Epithelial cell of proximal tubule (primary cell): ENCODE data around the gene GPANK1. TPM values are rescaled to one million over a fixed set of nuclear protein-coding genes. Genes with fewer than 3 reads are reported as not detected.

Experiments used
- DNase-seq: peaks from one replicate; pipeline ENCODE4 v3.0.0-alpha.2; 2011; ENCODE audit warnings: low read depth
- H3K4me3 ChIP-seq: 2 replicates; pipeline ENCODE4 v1.5.1; 2011; ENCODE audit warnings: low read depth, mild to moderate bottlenecking, low read length
- total RNA-seq: library from RNA; depleted of rRNA; stranded (reverse); fragments of >200 nt; gene quantifications from 2 replicates; pipeline ENCODE4 v1.2.3, GENCODE V29; 2015
- TF ChIP-seq, protein P1 (sequence below): conservative IDR thresholded peaks from 2 replicates; pipeline ENCODE4 v1.5.1; 2012; ENCODE audit warnings: low read depth, mild to moderate bottlenecking, low read length

GPANK1 gene
- total RNA-seq, 1 donor from 2014 or later, result 32.9 TPM

DNA sequence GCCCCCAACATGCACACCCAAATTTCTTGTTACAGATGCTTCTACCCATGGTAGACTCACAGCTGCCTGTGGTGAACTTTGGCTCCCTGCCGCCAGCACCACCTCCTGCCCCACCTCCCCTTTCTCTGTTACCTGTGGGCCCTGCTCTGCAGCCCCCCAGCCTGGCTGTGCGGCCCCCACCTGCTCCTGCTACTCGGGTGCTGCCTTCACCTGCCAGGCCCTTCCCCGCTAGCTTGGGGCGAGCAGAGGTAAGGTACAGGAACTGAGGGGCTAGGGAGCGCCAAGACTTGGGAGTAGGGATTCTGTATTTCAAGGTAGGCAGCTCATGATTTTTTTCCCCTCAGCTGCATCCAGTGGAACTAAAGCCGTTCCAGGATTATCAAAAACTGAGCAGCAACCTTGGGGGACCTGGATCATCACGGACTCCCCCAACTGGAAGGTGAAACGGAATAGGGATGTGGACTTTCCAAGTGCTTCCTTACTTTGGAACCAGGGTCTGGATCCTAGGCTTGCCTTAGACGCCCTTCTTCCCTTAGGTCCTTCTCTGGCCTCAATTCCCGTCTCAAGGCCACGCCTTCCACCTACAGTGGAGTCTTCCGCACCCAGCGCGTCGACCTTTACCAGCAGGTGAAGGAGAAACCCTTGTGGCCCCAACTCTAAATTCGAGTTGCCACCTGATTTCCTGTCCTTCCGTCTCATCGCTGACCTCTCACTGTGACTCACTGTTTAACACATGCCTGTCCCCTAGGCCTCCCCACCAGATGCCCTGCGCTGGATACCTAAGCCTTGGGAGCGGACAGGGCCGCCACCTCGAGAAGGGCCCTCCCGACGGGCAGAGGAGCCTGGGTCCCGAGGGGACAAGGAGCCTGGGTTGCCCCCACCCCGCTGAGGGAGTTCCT, 27.9 kb downstream of the GPANK1 start:
- H3K4me3 ChIP-seq, result no peak overlapping the region
- TF ChIP-seq, protein P1, sequence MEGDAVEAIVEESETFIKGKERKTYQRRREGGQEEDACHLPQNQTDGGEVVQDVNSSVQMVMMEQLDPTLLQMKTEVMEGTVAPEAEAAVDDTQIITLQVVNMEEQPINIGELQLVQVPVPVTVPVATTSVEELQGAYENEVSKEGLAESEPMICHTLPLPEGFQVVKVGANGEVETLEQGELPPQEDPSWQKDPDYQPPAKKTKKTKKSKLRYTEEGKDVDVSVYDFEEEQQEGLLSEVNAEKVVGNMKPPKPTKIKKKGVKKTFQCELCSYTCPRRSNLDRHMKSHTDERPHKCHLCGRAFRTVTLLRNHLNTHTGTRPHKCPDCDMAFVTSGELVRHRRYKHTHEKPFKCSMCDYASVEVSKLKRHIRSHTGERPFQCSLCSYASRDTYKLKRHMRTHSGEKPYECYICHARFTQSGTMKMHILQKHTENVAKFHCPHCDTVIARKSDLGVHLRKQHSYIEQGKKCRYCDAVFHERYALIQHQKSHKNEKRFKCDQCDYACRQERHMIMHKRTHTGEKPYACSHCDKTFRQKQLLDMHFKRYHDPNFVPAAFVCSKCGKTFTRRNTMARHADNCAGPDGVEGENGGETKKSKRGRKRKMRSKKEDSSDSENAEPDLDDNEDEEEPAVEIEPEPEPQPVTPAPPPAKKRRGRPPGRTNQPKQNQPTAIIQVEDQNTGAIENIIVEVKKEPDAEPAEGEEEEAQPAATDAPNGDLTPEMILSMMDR, result no peak
- no peak for DNase-seq

DNA sequence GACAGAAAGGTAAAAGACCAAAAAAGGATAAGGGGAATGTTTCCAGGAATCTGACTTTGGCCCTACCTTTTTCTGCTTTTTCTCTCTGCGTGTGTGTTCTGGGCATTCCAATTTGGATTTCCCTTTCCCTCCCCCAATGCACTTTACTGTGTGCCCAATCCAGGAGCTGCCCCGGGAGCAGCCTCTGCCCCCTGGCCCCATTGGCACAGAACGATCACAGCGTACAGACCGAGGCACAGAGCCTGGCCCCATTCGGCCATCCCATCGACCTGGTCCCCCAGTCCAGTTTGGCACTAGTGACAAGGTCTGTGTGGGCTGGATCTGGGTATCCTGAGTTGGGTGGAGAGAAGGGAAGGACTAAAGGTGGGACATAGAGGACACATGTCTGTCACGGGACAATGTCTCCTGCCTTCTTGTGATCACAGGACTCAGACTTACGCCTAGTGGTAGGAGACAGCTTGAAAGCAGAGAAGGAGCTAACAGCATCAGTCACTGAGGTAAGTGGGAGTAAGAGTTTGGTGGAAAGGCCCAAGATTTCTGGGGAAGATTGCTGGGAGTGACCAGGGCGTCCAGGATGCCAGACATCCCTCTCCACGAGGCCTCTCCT, 29.7 kb downstream of the GPANK1 start:
- no peak for DNase-seq
- TF ChIP-seq, protein P1, result no peak
- no peak overlapping the region for H3K4me3 ChIP-seq

DNA sequence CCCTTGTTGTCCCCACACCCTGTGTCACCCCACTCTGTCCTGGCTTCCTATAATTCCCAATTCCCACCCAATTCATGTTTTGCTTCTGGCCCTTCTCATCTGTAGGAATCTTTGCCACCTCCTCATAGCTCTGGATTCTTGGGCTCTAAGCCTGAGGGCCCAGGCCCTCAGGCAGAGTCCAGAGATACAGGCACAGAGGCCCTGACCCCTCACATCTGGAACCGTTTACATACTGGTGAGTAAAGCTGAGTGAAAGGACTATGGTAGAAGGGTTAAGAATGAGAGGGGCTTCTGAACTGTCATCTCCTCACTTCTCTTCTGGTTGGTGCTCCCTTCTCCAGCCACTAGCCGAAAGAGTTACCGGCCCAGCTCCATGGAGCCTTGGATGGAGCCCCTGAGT, 30.7 kb downstream of the GPANK1 start:
- TF ChIP-seq, protein P1, result no peak
- no peak overlapping the region for H3K4me3 ChIP-seq
- no peak for DNase-seq

DNA sequence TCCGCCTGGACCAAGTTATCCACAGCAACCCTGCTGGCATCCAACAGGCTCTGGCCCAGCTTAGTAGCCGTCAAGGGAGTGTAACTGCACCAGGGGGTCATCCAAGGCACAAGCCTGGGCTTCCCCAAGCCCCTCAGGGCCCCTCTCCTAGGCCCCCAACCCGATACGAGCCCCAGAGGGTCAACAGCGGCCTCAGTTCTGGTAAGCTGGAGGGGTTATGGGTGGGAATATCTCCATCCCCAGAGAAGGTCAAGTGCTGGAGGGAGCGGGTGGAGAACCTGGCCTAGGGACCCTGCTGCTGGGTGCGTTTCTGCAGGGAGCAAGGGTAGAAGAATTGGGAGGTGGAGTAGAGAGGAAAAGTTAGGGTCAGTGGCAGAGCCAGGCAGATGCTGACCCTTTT, 31.4 kb downstream of the GPANK1 start:
- H3K4me3 ChIP-seq, result no peak overlapping the region
- TF ChIP-seq, protein P1, result no peak
- no peak for DNase-seq

DNA sequence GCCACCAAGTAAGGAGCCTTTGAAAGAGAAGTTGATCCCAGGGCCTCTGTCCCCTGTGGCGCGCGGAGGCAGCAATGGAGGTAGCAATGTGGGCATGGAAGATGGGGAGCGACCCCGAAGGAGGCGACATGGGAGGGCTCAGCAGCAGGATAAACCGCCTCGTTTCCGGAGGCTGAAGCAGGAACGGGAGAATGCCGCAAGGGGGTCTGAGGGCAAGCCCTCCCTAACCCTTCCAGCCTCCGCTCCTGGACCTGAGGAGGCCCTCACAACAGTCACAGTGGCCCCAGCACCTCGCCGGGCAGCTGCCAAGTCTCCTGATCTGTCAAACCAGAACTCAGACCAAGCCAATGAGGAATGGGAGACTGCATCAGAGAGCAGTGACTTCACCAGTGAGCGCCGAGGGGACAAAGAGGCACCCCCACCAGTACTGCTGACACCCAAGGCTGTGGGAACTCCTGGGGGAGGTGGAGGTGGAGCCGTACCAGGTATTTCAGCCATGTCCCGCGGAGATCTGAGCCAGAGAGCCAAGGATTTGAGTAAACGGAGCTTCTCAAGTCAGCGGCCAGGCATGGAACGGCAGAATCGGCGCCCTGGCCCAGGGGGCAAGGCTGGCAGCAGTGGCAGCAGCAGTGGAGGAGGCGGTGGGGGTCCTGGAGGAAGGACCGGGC, 32.4 kb downstream of the GPANK1 start:
- H3K4me3 ChIP-seq, result no peak overlapping the region
- TF ChIP-seq, protein P1, result no peak
- no peak for DNase-seq

DNA sequence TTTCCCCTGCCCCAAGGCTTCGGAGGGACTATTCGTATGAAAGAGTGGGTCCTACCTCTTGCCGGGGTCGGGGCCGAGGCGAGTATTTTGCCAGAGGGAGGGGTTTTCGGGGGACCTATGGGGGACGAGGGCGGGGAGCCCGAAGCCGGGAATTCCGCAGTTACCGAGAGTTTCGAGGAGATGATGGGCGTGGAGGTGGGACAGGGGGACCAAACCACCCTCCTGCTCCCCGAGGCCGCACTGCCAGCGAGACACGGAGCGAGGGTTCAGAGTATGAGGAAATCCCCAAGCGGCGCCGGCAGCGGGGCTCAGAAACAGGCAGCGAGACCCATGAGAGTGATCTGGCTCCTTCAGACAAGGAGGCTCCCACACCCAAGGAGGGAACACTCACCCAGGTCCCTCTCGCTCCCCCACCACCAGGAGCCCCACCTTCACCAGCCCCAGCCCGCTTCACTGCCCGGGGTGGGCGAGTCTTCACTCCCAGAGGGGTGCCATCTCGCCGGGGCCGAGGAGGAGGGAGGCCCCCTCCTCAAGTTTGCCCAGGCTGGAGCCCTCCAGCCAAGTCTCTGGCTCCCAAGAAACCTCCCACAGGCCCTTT, 33.0 kb downstream of the GPANK1 start:
- no peak overlapping the region for H3K4me3 ChIP-seq
- no peak for DNase-seq
- TF ChIP-seq, protein P1, result no peak
